Vagina (tissue), 2 donors: ENCODE measurements around the gene MACF1. TPM values are rescaled to one million over a fixed set of nuclear protein-coding genes. Genes with fewer than 3 reads are reported as not detected.

Experiments used
- DNase-seq, 2 donors: peaks; one replicate each; pipeline ENCODE4 v3.0.0-alpha.2; 2017; ENCODE audit errors: extremely low spot score in 2 of 2
- H3K27ac ChIP-seq: fragments of 200-600 bp; sonication (generic); one replicate; pipeline ENCODE4 v1.5.1; 2019
- H3K27me3 ChIP-seq: fragments of 200-600 bp; sonication (generic); one replicate; pipeline ENCODE4 v1.5.1; 2019
- H3K36me3 ChIP-seq, 2 donors: fragments of 200-600 bp; sonication (generic); one replicate each; pipeline ENCODE4 v1.5.1; 2017 to 2019
- H3K4me1 ChIP-seq: fragments of 200-600 bp; sonication (generic); one replicate; pipeline ENCODE4 v1.5.1; 2019
- H3K4me3 ChIP-seq, 2 donors: fragments of 200-600 bp; sonication (generic); 1 replicate in 1 of 2; 2 replicates in 1 of 2; pipeline ENCODE4 v1.5.1; 2016 to 2019
- H3K9me3 ChIP-seq: fragments of 200-600 bp; sonication (generic); one replicate; pipeline ENCODE4 v1.5.1; 2019
- POLR2A ChIP-seq, 2 donors: fragments of 450-650 bp; IDR thresholded peaks; one replicate each; pipeline ENCODE4 v1.6.1; 2017; ENCODE audit warnings: antibody characterized with exemption in 2 of 2, mild to moderate bottlenecking in 2 of 2, moderate library complexity in 2 of 2
- POLR2AphosphoS5 ChIP-seq, 2 donors: sonication (generic); formaldehyde crosslinking; IDR thresholded peaks; one replicate each; pipeline ENCODE4 v1.9.0; 2017; ENCODE audit warnings: antibody characterized with exemption in 2 of 2, mild to moderate bottlenecking in 2 of 2, low read depth in 1 of 2; ENCODE audit not compliant: insufficient read depth in 1 of 2
- intact Hi-C: fragments of 100-400 bp; cut with DNase I; formaldehyde crosslinking; loops from one replicate; pipeline ENCODE4 v1.15.1; 2023
- total RNA-seq: library from RNA; depleted of rRNA; stranded (reverse); fragments of >200 nt; gene quantifications from one replicate; pipeline ENCODE4 v1.2.3, GENCODE V29; 2016
- TF ChIP-seq, protein P1 (sequence below), 3 experiments: fragments of 450-650 bp in 2 of 3; fragments of 200-600 bp in 1 of 3; sonication (generic) in 1 of 3; IDR thresholded peaks; one replicate each; pipeline ENCODE4 v1.5.1; 2017 to 2019; ENCODE audit warnings: antibody characterized with exemption in 3 of 3, mild to moderate bottlenecking in 2 of 3, moderate library complexity in 2 of 3

The MACF1 gene
- total RNA-seq, 1 donor from 2014 or later: 291 TPM

DNA sequence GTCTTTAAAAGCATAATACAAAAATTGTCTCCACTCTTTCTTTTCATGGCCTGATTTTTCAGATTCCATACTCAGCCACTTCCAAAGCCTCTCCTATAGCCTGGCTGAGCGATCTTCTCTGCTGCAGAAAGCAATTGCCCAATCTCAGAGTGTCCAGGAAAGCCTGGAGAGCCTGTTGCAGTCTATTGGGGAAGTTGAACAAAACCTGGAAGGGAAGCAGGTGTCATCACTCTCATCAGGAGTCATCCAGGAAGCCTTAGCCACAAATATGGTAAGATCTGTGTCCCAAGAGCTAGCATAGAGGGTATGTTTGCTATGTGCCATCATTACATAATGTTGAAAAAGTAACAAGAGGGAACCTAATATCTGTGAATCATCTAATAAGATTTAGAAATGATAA, 156.2 kb downstream of the MACF1 start:
- H3K27ac ChIP-seq: no peak overlapping the region
- intact Hi-C loops: no loop called here
- no peaks in the 10 kb centered on the region for H3K4me1 ChIP-seq
- DNase-seq: no peak
- no peaks in the 10 kb centered on the region for H3K27me3 ChIP-seq
- no peaks in the 10 kb centered on the region for H3K9me3 ChIP-seq
- H3K36me3 ChIP-seq: peaks cover 9 to 52% of the 10 kb centered on the region in 2 donors
- TF ChIP-seq POLR2A (IDR thresholded peaks at IDR 0.05) (no peak), POLR2AphosphoS5 (IDR thresholded peaks at IDR 0.05; ENCODE audit: insufficient read depth in 1 of 2, low read depth in 1 of 2) (no peak)
- TF ChIP-seq, protein P1, sequence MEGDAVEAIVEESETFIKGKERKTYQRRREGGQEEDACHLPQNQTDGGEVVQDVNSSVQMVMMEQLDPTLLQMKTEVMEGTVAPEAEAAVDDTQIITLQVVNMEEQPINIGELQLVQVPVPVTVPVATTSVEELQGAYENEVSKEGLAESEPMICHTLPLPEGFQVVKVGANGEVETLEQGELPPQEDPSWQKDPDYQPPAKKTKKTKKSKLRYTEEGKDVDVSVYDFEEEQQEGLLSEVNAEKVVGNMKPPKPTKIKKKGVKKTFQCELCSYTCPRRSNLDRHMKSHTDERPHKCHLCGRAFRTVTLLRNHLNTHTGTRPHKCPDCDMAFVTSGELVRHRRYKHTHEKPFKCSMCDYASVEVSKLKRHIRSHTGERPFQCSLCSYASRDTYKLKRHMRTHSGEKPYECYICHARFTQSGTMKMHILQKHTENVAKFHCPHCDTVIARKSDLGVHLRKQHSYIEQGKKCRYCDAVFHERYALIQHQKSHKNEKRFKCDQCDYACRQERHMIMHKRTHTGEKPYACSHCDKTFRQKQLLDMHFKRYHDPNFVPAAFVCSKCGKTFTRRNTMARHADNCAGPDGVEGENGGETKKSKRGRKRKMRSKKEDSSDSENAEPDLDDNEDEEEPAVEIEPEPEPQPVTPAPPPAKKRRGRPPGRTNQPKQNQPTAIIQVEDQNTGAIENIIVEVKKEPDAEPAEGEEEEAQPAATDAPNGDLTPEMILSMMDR (IDR thresholded peaks at IDR 0.05): no peak
- no peak overlapping the region for H3K4me3 ChIP-seq

DNA sequence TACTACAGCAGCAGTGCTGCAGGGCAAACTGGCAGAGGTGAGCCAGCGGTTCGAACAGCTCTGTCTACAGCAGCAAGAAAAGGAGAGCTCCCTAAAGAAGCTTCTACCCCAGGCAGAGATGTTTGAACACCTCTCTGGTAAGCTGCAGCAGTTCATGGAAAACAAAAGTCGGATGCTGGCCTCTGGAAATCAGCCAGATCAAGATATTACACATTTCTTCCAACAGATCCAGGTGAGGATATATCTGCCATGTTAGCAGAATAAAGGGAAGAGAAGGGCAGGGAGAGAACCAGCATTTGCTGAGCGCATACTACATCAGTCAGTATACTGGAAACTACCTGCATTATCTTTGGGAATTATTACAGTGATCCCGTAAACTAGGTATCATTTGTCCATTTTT, 157.0 kb downstream of the MACF1 start:
- no peaks in the 10 kb centered on the region for H3K27me3 ChIP-seq
- H3K27ac ChIP-seq: no peak overlapping the region
- H3K4me3 ChIP-seq: no peak overlapping the region
- no peaks in the 10 kb centered on the region for H3K9me3 ChIP-seq
- H3K36me3 ChIP-seq: peaks cover 9 to 46% of the 10 kb centered on the region in 2 donors
- intact Hi-C loops: no loop called here
- no peak for DNase-seq
- TF ChIP-seq, protein P1 (IDR thresholded peaks at IDR 0.05): no peak
- no peak for TF ChIP-seq POLR2AphosphoS5 (IDR thresholded peaks at IDR 0.05; ENCODE audit: insufficient read depth in 1 of 2, low read depth in 1 of 2)
- TF ChIP-seq POLR2A (IDR thresholded peaks at IDR 0.05): no peak
- H3K4me1 ChIP-seq: no peaks in the 10 kb centered on the region

DNA sequence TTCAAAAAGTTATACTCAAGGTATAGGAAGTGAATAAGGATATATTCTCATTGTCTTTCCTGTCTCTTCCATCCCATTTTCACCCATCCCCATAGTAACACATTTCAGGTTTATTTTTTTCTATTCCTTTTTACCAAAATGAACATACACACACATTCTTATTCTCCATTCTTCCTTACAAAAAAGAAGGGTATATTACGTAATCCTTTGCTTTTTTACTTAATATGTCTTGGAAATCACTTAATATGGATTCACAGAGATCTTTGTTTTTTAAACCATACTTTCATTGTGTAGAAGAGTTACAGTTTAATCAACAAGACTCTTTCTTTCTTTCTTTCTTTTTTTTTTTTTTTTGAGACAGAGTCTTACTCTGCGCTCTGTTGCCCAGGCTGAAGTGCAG, 158.8 kb downstream of the MACF1 start:
- H3K27ac ChIP-seq: no peak overlapping the region
- H3K4me3 ChIP-seq: no peak overlapping the region
- H3K4me1 ChIP-seq: no peaks in the 10 kb centered on the region
- no peaks in the 10 kb centered on the region for H3K9me3 ChIP-seq
- no peak for DNase-seq
- H3K27me3 ChIP-seq: no peaks in the 10 kb centered on the region
- H3K36me3 ChIP-seq: peaks cover 9 to 36% of the 10 kb centered on the region in 2 donors
- intact Hi-C loops: no loop called here
- TF ChIP-seq POLR2AphosphoS5 (IDR thresholded peaks at IDR 0.05; ENCODE audit: insufficient read depth in 1 of 2, low read depth in 1 of 2) (no peak), POLR2A (IDR thresholded peaks at IDR 0.05) (no peak)
- TF ChIP-seq, protein P1 (IDR thresholded peaks at IDR 0.05): no peak

DNA sequence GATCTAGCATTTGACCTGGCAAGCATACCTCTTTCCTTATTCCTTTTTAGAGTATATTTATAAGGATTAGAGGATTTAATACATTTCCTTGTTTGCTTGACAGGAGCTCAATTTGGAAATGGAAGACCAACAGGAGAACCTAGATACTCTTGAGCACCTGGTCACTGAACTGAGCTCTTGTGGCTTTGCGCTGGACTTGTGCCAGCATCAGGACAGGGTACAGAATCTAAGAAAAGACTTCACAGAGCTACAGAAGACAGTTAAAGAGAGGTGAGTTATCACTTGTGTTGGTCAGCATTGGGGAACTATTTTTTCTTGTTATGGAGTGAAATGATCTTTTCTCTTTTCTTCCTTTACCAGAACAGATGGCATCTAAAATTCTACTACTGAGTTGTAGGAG, 163.6 kb downstream of the MACF1 start:
- no peaks in the 10 kb centered on the region for H3K9me3 ChIP-seq
- intact Hi-C loops: no loop called here
- no peak overlapping the region for H3K27ac ChIP-seq
- H3K27me3 ChIP-seq: no peaks in the 10 kb centered on the region
- no peak for DNase-seq
- H3K4me1 ChIP-seq: no peaks in the 10 kb centered on the region
- H3K36me3 ChIP-seq: peaks cover 0 to 47% of the 10 kb centered on the region in 2 donors
- no peak overlapping the region for H3K4me3 ChIP-seq
- TF ChIP-seq POLR2A (IDR thresholded peaks at IDR 0.05) (no peak), POLR2AphosphoS5 (IDR thresholded peaks at IDR 0.05; ENCODE audit: insufficient read depth in 1 of 2, low read depth in 1 of 2) (no peak)
- TF ChIP-seq, protein P1 (IDR thresholded peaks at IDR 0.05): no peak

DNA sequence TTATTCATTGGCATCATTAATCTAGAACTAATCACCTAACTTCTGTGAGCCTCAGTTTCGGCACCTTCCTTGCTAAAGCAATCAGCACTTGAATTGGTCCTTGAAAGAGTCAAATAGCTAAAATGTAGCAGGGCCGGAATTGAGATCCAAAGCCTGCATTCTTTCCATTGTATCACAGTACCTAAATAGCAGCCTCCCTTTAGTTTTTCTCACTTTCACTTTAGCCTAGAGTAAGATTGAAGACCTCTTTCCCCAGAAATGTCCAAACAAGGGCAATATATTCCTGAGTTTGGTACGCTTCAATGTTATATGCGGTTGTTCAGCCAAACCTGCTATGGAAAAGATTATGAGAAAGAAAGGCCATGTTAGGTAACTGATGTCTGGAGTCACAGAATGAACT, 165.1 kb downstream of the MACF1 start:
- Histone ChIP-seq H3K9me3 (no peaks in the 10 kb centered on the region), H3K36me3 (peaks cover 0 to 47% of the 10 kb centered on the region in 2 donors), H3K27ac (no peak overlapping the region)

More for the DNA sequence above, 165.1 kb downstream of the MACF1 start:
- TF ChIP-seq, protein P1 (IDR thresholded peaks at IDR 0.05): no peak
- TF ChIP-seq POLR2A (IDR thresholded peaks at IDR 0.05) (no peak), POLR2AphosphoS5 (IDR thresholded peaks at IDR 0.05; ENCODE audit: insufficient read depth in 1 of 2, low read depth in 1 of 2) (peak in 1 of 2 donors; percentile 10)
- Histone ChIP-seq H3K4me1 (no peaks in the 10 kb centered on the region), H3K27me3 (no peaks in the 10 kb centered on the region), H3K4me3 (no peak overlapping the region)
- DNase-seq: no peak
- intact Hi-C loops: no loop called here
